ENCODE results near the gene TAGLN3.

- TF ChIP-seq CTCF (IDR thresholded peaks at IDR 0.05), result no peak
- TF ChIP-seq POLR2A (IDR thresholded peaks at IDR 0.05), result no peak
These were observed 18.4 kb downstream of the TAGLN3 start for GRCh38 chr3:112017091-112017490.

All from sigmoid colon (tissue), 3 donors.